ENCODE measurements around the gene CTBP2. TPM values are rescaled to one million over a fixed set of nuclear protein-coding genes. Genes with fewer than 3 reads are reported as not detected.

The CTBP2 gene
- total RNA-seq, 2 experiments from 2014 or later, result 0.27 to 0.29 TPM

DNA sequence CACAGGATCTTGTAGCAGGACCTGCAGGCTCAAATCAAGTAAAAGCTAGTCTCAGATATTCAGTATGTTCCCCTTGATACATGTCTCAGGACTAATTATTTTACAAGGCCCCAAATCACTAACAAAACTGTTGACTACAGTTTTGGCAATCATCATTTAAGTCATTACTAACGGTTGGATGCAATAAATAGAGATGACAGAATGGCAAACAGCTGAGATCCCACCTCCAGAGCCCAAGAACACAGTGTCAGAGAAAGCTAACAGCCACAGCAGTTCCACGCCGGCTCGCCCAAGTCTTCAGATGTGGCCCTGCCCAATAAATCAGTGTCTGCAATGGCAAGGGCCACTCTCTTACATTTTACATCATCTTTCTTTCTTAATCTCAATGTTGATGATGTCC is 87.6 kb downstream of the CTBP2 start:
- Mint-ChIP-seq H3K4me3 (no peak overlapping the region), H3K9me3 (no peaks in the 10 kb centered on the region), H3K36me3 (no peaks in the 10 kb centered on the region), H3K4me1 (ENCODE audit: low read depth) (no peaks in the 10 kb centered on the region), H3K27ac (no peak overlapping the region), H3K27me3 (peaks cover 23% of the 10 kb centered on the region)
- intact Hi-C loops (cut with micrococcal nuclease), result no loop called here
- POLR2A ChIA-PET, result no interaction called here
- no peak for DNase-seq
- CTCF ChIA-PET, result no interaction called here

DNA sequence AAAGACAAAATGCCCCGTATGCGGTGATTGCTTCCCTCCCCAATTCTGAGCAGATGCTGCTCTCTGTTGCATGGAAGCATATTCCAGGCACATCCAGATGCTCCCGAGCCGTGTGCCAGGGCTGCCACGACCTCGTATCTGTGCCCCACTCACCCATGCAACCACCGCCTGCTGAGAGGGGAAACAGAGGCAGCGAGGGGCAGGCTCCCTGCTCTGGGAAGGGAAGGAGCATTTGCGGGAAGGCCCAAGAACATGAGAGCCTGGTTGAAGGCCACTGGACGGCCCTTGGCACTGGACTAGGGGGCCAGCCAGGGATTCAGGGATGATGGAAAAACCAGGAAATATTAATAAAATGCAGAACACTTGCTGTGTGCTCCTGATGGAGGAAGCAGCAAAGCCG is 89.4 kb downstream of the CTBP2 start:
- POLR2A ChIA-PET, result no interaction called here
- CTCF ChIA-PET, result no interaction called here

DNA sequence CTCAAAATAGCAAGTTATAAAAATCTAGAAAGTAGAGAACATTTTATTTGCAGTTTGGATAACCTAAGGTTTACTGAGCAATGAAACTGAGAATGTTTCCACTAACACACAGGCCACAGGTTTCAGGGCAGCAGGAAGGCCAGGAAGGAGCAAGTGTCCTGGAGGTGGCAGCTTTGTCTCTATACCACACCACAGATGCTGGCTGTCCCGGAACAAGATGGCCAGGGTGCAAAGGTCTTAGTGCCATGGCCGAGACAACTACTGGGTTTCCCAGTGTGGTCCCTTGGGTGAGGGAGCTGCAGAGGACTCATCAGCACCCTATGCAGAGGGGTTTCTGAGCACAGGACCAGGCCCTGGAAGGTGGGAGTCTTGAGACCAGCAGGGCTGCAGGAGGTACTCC is 92.0 kb downstream of the CTBP2 start:
- Mint-ChIP-seq H3K9me3 (no peaks in the 10 kb centered on the region), H3K36me3 (no peaks in the 10 kb centered on the region), H3K27ac (no peak overlapping the region), H3K4me1 (ENCODE audit: low read depth) (peaks cover 15% of the 10 kb centered on the region), H3K27me3 (peaks cover 38% of the 10 kb centered on the region), H3K4me3 (no peak overlapping the region)
- POLR2A ChIA-PET, result no interaction called here
- CTCF ChIA-PET, result no interaction called here
- intact Hi-C loops (cut with micrococcal nuclease), result loop anchor here (10.0 kb wide), 1 partner anchor 534 kb away; no protein-coding TSS in a partner anchor
- DNase-seq, result no peak

More for the DNA sequence above, 89.4 kb downstream of the CTBP2 start:
- H3K4me3 Mint-ChIP-seq, result no peak overlapping the region
- intact Hi-C loops (cut with micrococcal nuclease), result no loop called here
- no peak for DNase-seq
- H3K36me3 Mint-ChIP-seq, result no peaks in the 10 kb centered on the region
- H3K27ac Mint-ChIP-seq, result no peak overlapping the region
- H3K9me3 Mint-ChIP-seq, result no peaks in the 10 kb centered on the region
- peaks cover 33% of the 10 kb centered on the region for H3K27me3 Mint-ChIP-seq
- H3K4me1 Mint-ChIP-seq (ENCODE audit: low read depth), result no peaks in the 10 kb centered on the region

DNA sequence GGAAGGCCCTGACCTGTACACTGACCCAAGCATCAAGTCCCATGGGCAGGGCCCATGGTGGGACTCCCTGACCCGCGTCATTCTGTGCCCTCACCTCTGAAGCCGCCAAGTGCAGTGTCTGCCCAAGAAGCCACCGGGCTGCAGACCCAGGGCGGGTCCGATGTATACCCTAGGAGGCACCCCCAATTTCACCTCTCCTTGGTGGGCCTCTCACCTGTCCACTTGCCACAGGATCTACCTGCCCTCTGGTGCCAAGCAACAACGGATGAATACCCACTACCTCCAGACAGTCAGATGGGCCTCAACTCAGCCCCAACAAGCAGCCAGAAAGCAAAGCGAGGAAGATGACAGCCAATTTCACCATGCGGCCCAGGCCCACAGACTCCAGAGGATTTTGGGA is 92.6 kb downstream of the CTBP2 start:
- Mint-ChIP-seq H3K9me3 (no peaks in the 10 kb centered on the region), H3K27ac (no peak overlapping the region), H3K27me3 (peaks cover 39% of the 10 kb centered on the region), H3K36me3 (no peaks in the 10 kb centered on the region), H3K4me3 (no peak overlapping the region), H3K4me1 (ENCODE audit: low read depth) (peaks cover 15% of the 10 kb centered on the region)
- ChIA-PET POLR2A (no interaction called here), CTCF (no interaction called here)
- no peak for DNase-seq
- intact Hi-C loops (cut with micrococcal nuclease), result loop anchor here (10.0 kb wide), 1 partner anchor 533 kb away; no protein-coding TSS in a partner anchor

DNA sequence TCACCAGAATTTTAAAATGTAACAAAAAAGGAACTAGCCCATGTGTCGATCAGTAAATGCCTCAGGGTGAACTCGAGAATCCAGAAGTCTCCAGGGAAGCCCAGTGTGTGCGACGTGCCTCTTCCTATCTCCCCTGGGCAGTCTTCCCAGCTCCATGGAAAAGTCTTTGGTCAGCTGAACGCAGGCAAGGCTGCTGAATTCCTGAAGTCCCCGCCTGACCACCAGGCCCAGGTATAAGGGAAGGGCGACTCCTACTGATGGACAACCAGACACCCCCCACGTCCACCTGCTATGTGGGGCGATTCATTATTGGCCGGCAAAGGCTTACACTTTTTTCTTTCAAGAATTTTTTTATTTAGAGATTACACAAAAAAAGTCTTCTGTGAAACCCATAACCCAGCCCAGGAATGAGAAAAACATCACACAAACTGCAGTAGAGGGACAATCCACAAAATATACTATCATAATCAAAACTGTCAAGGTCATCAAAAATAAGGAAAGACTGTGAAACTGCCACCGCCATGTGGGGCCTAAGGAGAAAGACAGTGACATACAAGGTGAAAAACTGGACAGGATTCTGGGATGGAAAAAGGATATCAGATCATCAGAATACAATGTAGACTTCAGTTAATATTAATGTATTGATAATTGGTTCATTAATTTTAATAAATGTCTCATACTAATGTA is 93.5 kb downstream of the CTBP2 start:
- no peak for DNase-seq
- Mint-ChIP-seq H3K9me3 (no peaks in the 10 kb centered on the region), H3K27ac (no peak overlapping the region), H3K4me3 (no peak overlapping the region), H3K4me1 (ENCODE audit: low read depth) (peaks cover 15% of the 10 kb centered on the region), H3K36me3 (no peaks in the 10 kb centered on the region), H3K27me3 (peaks cover 42% of the 10 kb centered on the region)
- intact Hi-C loops (cut with micrococcal nuclease), result loop anchor here (10.0 kb wide), 1 partner anchor 532 kb away; no protein-coding TSS in a partner anchor
- ChIA-PET CTCF (interaction anchor here (6.0 kb wide), 1 partner anchor 18 kb away, joined by 48 read pairs; no protein-coding TSS in a partner anchor), POLR2A (no interaction called here)

DNA sequence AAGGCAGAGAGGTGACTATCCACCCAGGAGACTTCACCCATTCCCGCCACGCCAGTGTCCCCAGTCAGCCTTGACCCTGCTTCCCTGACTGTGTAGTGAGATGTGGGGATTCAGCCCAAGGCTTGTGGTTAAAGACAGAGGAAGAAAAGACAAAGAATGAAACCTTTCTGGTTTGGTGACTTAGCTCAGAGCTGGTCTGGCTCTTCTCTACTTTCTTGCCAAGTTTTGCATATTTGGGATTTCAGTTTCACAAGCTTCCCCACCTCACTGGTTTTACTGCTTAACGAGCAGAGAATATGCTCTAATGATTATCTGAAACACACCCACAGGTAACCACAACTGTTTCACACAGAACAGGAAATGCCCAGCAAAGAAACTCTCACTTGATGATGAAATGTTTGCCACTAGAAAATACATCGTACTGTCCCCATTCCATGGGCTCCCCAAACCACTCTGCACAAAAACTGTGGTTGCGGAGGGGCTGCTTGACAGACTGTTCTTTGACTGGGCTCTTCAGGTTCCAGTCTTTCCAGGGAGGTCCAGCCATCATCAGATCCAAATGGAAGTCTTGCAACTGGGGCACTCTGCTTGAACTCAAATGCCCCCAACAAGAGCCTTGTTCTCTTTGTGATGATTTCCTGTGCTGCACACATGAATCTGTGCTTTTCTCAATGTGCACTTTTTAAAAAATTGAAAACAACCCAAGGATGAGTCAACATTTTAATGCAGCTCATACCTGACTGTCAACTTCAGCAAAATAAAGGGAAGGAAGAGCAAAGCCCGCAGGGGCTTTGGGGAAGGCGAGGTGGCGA is 95.5 kb downstream of the CTBP2 start:
- Mint-ChIP-seq H3K36me3 (no peaks in the 10 kb centered on the region), H3K9me3 (no peaks in the 10 kb centered on the region), H3K27ac (no peak overlapping the region), H3K4me1 (ENCODE audit: low read depth) (peaks cover 15% of the 10 kb centered on the region), H3K27me3 (peaks cover 51% of the 10 kb centered on the region), H3K4me3 (no peak overlapping the region)
- POLR2A ChIA-PET, result no interaction called here
- DNase-seq, result peak; percentile 30
- intact Hi-C loops (cut with micrococcal nuclease), result loop anchor here (10.0 kb wide), 1 partner anchor 530 kb away; no protein-coding TSS in a partner anchor
- CTCF ChIA-PET, result interaction anchor here (6.0 kb wide), 1 partner anchor 16 kb away, joined by 48 read pairs; no protein-coding TSS in a partner anchor

DNA sequence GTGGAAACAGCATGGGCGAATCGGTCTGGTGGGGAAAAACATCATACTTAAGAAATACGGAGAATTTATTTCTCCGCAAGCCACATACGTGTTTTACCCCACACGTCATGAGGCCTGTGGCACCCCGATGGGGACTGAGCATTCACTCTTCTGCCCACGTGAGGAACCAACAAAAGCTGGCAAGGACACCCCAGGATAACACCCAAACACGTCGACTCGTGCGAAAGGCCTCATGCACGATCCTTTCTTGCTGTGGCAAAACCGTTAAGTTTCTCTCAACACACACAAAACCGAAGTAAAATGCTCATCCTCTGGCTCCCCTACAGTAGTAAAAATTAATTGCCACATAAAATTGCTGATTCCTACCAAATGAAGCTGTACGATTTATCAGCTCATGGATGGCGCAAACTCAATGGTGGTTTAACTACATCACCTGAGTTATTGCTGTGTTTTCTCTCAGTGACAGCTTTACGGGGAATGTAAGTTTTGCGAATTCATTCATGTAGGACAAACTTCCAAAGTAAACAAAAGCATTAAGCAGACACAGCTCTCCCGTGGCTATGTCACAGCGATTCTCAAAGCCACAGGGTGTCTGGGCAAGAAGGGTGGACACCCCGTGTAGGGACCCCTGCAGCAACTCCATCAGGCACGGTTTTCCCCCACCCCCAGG is 97.0 kb downstream of the CTBP2 start:
- H3K27ac Mint-ChIP-seq, result no peak overlapping the region
- no peaks in the 10 kb centered on the region for H3K36me3 Mint-ChIP-seq
- CTCF ChIA-PET, result interaction anchor here (0.7 to 6.0 kb wide), 2 partner anchors 15 to 648 kb away, joined by 3 to 48 read pairs; no protein-coding TSS in a partner anchor
- POLR2A ChIA-PET, result no interaction called here
- H3K4me3 Mint-ChIP-seq, result no peak overlapping the region
- intact Hi-C loops (cut with micrococcal nuclease), result loop anchor here (10.0 kb wide), 1 partner anchor 529 kb away; no protein-coding TSS in a partner anchor
- no peak for DNase-seq
- peaks cover 57% of the 10 kb centered on the region for H3K27me3 Mint-ChIP-seq
- H3K4me1 Mint-ChIP-seq (ENCODE audit: low read depth), result peaks cover 15% of the 10 kb centered on the region
- H3K9me3 Mint-ChIP-seq, result no peaks in the 10 kb centered on the region

DNA sequence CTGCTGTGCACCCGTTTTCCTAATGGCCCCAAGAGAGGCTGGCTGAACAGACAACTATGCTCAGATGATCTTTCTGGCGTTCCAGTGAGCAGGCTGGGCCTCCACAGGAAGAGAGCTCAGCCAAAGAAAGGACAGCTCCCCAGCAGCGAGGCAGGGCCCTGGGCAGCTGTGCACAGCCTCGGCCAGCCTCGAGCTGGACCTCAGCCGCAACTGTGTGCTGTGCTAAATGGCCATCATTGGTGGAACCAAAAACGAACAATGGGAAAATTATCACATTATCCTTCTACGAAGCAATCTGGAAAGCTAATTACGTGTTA is 97.5 kb downstream of the CTBP2 start:
- Mint-ChIP-seq H3K4me3 (no peak overlapping the region), H3K4me1 (ENCODE audit: low read depth) (peaks cover 15% of the 10 kb centered on the region), H3K9me3 (no peaks in the 10 kb centered on the region), H3K27ac (no peak overlapping the region), H3K27me3 (peaks cover 57% of the 10 kb centered on the region), H3K36me3 (no peaks in the 10 kb centered on the region)
- CTCF ChIA-PET, result interaction anchor here (6.0 kb wide), 1 partner anchor 14 kb away, joined by 48 read pairs; no protein-coding TSS in a partner anchor
- no peak for DNase-seq
- POLR2A ChIA-PET, result no interaction called here
- intact Hi-C loops (cut with micrococcal nuclease), result loop anchor here (10.0 kb wide), 1 partner anchor 528 kb away; no protein-coding TSS in a partner anchor

DNA sequence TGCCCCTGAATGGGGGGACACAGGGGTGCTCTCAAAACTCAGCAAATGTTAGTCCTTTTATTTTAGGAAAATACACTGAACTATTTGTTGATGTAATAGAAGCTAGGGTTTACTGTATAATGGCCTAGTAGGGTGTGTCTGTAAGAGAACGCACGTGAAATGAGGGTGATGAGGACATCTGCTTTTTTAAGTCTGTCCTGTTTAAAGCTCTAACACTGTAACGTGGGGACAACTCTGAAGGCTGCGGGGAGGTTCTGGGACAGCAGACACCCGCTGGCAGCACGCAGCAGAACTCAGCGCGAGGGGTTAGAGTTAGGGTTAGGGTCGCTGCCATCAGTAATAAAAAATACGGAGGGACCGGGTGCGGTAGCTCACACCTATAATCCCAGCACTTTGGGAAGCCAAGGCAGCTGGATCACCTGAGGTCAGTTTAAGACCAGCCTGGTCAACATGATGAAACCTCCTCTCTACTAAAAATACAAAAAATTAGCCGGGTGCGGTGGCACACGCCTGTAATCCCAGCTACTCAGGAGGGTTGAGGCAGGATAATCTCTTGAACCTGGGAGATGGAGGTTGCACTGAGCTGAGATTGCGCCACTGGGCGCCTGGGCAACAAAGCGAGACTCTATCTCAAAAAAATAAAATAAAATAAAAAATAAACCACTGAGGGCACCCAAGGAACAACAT is 98.0 kb downstream of the CTBP2 start:
- no peak overlapping the region for H3K27ac Mint-ChIP-seq
- POLR2A ChIA-PET, result no interaction called here
- intact Hi-C loops (cut with micrococcal nuclease), result loop anchor here (10.0 kb wide), 1 partner anchor 528 kb away; no protein-coding TSS in a partner anchor
- no peaks in the 10 kb centered on the region for H3K36me3 Mint-ChIP-seq
- DNase-seq, result no peak
- peaks cover 52% of the 10 kb centered on the region for H3K27me3 Mint-ChIP-seq
- no peaks in the 10 kb centered on the region for H3K9me3 Mint-ChIP-seq
- H3K4me3 Mint-ChIP-seq, result no peak overlapping the region
- CTCF ChIA-PET, result interaction anchor here (6.0 kb wide), 1 partner anchor 14 kb away, joined by 48 read pairs; no protein-coding TSS in a partner anchor
- H3K4me1 Mint-ChIP-seq (ENCODE audit: low read depth), result peaks cover 15% of the 10 kb centered on the region

DNA sequence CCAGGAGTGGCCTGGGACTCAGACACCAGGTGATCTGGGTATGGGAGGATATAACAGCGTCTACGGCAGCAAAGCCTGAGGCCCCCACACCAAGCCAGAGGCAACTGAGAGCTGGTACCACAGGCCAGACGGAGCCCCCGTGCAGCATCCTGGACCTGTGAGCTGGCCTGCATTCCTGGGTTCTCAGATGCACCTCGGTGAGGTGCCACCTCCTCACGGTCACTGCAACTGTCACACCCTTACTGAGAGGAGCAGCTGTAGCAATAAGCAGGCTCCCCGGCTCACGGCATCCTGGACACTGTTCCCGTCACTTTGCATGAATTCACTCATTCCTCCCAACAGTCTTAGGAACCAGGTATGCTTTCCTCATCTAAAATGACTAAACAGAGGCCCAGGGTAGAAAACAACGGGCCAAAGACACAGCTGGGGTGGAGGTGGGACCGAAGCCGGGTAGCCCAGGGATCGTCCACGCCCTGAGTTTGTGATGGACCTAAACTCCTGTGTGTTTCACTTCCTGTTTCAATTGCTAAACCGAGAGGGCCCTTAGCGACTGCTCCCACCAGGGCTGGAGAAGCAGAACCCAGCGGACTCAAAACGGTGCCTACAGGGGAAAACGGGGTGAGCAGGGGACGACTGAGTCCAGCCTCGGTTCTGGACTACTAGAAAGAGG is 98.7 kb downstream of the CTBP2 start:
- DNase-seq, result no peak
- Mint-ChIP-seq H3K36me3 (no peaks in the 10 kb centered on the region), H3K9me3 (no peaks in the 10 kb centered on the region), H3K4me1 (ENCODE audit: low read depth) (peaks cover 15% of the 10 kb centered on the region), H3K27me3 (peaks cover 52% of the 10 kb centered on the region), H3K27ac (no peak overlapping the region), H3K4me3 (no peak overlapping the region)
- intact Hi-C loops (cut with micrococcal nuclease), result loop anchor here (10.0 kb wide), 1 partner anchor 527 kb away; no protein-coding TSS in a partner anchor
- POLR2A ChIA-PET, result no interaction called here
- CTCF ChIA-PET, result interaction anchor here (0.7 to 6.0 kb wide), 4 partner anchors 10 to 20 kb away, joined by 3 to 48 read pairs (median 3); no protein-coding TSS in a partner anchor

Measured in activated CD4-positive, alpha-beta memory T cell treated with anti-CD3 and anti-CD28 coated beads for 36 hours (primary cell).